GM21576 (cell line): ENCODE results near the gene ADGRE2.
"Not testable (repeated sequence)": the region's sequence is repeated elsewhere in the genome, so short reads cannot be mapped to it uniquely, and the experiment has no call there.

Experiments
- ATAC-seq: cut with Tn5 transposase; IDR thresholded peaks from one replicate; pipeline ENCODE4 v1.9.1; 2021; ENCODE audit warnings: mild to moderate bottlenecking, moderate library complexity; ENCODE audit not compliant: unreplicated experiment

Gene ADGRE2

DNA sequence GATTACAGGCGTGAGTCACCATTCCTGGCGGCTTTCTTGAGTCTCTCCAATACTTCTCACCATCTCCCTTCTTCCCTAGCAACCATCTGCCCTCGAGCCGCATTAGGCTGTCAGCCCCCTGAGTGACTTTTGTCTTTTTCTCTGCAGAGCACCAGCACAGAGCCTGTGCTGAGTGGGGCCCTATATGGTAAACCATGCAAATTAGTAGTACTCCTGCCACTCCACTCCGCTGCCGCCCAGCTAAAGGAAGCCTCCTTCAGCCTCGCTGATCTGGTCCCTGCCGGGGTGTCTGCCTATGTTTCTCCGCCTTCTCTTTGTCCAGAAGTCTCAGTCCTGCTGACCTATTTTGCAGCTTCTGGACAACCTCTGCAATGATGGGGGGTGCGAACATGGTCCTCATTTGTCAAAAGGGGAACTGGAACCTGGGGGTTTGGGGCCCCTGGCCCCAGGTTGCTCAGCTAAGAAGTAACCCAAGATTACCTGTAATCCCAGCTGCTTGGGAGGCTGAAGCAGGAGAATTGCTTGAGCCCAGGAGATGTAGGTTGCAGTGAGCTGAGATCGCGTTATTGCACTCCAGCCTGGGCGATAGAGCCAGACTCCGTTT lies 2.4 kb upstream of the ADGRE2 start:
- not testable (repeated sequence) for ATAC-seq

DNA sequence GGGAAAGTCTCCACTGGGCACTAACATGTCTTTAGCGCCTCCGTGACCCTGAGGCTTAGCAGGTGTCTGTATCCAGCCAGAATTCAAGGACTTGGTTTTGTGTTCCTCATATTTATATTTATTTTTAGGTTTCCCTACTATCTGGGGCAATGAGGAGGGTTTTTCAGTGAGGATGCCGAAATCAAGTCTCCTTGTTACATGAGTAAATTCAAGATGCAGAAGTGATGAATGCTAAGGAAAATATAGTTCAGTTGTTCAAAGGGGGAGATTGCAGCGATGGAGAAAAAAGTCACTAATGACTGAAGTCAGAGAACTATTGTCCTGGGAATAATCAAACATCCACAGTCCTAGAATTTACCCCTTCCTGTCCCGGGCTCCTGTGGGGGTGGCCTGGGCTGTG lies 791 bp upstream of the ADGRE2 start:
- no peak for ATAC-seq

- ATAC-seq, result not testable (repeated sequence)
Measured at GRCh38 chr19:14777645-14778044, 715 bp downstream of the ADGRE2 start.

DNA sequence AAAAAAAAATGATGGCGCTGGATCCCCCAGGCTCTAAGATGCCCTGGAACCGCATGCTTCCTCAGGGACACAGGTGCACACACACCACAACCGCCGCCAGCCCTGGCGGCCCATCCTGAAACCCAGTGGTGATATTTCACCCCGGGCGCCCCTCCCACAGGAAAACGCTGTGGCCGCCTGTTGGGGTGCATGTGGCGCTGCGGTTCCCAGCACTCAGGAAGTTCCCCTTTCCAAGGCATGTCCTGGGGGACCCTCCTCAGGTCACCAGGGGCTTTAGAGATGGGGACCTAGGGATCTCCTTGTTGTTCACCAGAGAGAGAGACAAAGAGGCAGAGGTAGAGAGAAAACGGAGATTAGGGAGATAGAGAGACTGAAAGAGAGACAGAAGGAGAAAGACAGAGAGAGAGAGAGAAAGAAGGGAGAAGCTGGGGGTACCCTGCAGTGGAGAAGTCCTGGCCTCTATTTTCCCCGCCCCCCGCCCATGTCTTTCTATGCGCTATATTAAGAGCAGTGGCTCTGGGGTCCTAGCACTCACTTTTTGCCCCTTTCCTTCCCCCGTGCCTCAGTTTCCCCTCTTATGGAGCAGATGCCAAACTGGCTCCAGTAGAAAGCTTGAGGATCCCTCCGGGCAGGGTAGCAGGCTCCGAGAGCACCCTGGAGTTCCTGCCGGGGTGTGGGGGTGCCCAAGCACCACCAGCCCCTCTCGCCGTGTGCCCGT lies 2.3 kb downstream of the ADGRE2 start:
- no peak for ATAC-seq

- not testable (repeated sequence) for ATAC-seq
Measured at GRCh38 chr19:14775326-14775725, 3.0 kb downstream of the ADGRE2 start.

- ATAC-seq, result no peak
Measured at GRCh38 chr19:14774373-14774772, 4.0 kb downstream of the ADGRE2 start.

- not testable (repeated sequence) for ATAC-seq
Measured at GRCh38 chr19:14773722-14774121, 4.6 kb downstream of the ADGRE2 start.

GRCh38 chr19:14772995-14773394 lies 5.4 kb downstream of the ADGRE2 start:
- no peak for ATAC-seq

- ATAC-seq, result no peak
Measured at GRCh38 chr19:14772467-14772866, 5.9 kb downstream of the ADGRE2 start.

- ATAC-seq, result no peak
Measured at GRCh38 chr19:14770944-14771839, 7.2 kb downstream of the ADGRE2 start.

DNA sequence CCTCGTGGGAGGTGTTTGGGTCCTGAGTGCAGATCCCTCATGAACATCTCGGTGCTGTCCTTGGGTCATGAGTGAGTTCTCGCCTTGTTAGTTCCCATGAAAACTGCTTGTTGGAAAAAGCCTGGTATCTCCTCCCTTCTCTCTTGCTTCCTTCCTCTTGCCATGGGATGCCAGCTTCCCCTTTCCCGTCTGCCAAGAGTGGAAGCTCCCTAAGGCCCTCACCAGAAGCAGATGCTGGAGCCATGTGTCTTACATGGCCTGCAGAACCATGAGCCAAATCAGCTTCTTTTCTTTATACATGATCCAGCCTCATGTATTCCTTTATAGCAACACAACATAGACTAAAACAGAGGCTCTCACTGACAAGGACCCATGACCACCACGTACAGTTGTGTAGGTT lies 8.2 kb downstream of the ADGRE2 start:
- no peak for ATAC-seq

DNA sequence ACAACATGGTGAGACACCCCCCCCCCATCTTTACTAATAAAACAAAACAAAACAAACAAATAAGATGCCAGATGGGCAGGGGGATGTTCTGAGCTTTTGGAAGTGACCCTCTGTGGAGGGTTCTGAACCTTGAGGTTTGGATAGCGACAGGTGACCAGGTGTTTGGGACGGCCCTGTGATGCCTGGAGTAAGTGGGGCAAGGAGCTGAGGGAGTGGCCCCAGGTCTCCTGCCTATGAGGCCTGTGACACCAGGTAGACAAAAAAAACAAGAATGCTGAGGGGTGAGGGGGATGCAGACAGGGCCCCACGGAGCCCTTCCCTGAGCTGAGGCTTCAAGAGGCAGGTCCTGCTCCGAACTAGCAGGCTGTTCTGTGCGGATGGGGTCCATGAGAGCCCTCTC lies 9.2 kb downstream of the ADGRE2 start:
- ATAC-seq, result no peak

DNA sequence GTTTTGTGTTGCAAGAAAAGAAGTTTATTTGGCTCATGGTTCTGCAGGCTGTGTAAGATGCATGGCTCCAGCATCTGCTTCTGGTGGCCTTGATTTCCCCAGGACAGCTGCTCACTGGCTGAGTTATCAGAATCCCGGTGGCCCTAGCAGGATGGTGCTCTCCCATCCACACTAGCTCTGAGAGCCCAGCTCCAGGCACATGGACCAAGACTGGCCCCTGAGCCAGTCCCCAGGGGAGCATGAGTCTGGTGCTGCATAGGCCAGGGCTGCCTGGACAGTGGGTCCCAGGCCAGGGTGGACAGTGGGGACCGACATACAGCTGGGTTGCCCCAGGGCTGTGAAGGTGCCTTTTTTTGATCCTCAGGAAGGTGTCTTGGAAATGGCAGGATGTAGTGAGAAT lies 10.4 kb downstream of the ADGRE2 start:
- ATAC-seq, result no peak

GRCh38 chr19:14767466-14767971 lies 10.8 kb downstream of the ADGRE2 start:
- ATAC-seq, result no peak

DNA sequence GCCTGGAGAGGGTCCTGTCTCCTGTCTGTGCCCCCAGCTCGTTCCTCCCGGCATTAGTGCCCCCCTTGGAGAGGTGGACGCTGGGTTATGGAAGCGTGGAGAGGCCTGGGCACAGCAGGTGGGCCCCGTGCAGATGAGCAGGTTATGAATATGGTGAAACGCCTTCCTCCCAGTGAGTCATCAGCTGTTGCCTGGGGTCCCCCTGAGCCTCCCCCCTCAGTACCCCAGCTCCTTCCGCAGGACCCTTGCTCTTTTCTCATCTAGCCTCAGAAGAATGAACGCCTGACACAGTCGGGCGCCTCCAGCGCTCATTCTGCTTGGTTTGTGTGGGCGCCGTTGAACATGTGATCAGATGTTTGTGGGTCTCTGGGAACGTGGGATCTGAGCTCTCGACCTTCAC lies 12.5 kb downstream of the ADGRE2 start:
- not testable (repeated sequence) for ATAC-seq

GRCh38 chr19:14765403-14765802 lies 13.0 kb downstream of the ADGRE2 start:
- not testable (repeated sequence) for ATAC-seq

DNA sequence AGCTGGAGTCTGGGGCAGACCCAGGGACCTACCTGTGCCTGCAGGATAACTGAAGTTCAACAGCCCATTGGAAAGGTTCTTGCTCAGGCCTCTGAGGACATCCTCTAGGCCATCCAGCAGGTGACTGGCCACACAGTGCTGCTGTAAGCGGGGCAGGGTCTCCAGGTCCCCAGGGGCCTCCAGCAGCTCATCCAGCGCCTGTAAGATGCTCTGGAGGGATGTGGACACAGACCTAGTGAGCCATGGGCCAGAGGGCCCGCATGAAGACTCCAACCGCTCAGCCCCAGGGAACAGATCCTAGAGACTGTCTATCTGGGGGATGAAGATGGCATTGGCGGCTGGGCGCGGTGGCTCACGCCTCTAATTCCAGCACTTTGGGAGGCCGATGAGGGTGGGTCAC lies 14.0 kb downstream of the ADGRE2 start:
- no peak for ATAC-seq

GRCh38 chr19:14763497-14764145 lies 14.7 kb downstream of the ADGRE2 start:
- ATAC-seq, result no peak

DNA sequence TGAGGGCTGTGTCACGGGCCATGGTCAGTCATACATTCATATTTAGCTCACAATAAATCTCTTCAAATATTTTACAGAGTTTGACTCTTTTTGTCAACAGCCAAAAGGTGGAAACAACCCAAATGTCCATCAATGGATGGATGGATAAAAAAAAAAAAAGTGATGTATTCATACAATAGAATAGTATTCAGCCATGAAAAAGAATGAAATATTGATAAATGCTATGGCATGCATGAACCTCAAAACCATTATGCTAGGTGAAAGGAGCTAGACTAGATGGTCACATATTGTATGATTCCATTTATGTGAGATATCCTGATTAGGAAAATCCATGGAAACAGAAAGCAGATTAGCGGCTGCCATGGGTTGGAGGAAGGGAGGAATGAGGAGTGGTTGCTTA lies 16.2 kb downstream of the ADGRE2 start:
- no peak for ATAC-seq

GRCh38 chr19:14761607-14762006 lies 16.8 kb downstream of the ADGRE2 start:
- no peak for ATAC-seq

GRCh38 chr19:14758816-14759215 lies 19.5 kb downstream of the ADGRE2 start:
- ATAC-seq, result no peak
